Stimulated activated CD4-positive, alpha-beta T cell treated with anti-CD3 and anti-CD28 coated beads, Interleukin-2, amount 100 ng/mL, for 24 hours (primary cell): ENCODE measurements around the gene PADI1.

ENCODE experiments used
- DNase-seq, 2 donors: peaks; one replicate each; pipeline ENCODE4 v3.0.0-alpha.2; 2020

Gene PADI1

DNA sequence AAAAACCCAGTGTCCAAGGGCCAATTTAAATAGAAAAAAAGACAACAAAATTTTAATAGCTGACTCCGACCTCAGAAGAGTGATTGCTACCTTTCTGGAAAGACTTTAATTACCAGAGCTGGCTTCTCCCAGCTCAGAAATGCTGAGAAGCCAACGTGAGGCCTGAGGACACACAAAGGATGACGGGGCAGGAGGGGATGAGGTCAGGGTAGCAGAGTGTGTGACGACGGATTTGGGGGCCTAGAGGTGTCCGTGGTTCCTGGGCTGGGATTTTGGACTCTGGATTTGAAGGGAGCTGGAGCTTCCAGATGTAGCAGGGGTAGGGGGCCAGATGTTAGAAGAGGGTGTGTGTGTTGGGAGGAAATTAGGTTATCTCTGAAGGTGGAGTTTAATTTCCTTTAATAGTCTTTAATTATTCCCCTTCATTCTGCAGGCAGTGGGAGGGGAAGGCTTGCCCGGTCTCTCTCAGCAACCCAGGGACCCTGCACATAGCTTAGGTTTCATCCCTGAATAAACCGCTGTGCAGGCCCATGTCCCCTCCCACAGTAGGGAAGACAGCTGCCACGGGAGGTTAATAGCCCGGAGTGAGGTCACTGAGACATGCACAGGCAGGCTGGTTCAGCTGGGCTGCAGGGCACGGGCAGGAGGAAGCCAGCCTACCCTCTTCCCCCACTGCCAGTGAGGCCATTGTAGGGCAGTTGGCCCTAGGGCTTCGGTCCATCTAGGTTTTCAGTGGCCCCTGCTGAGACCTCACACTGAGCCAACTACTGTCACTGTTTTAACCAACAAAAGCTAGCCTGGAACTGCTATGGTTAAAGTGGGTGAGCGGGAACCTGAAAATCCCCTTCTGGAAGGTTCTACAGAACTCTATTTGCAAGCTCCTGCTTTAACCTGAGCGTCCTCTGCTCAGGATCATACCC, 40.2 kb downstream of the PADI1 start:
- no peak for DNase-seq

- no peak for DNase-seq
Measured at GRCh38 chr1:17245816-17246325, 40.9 kb downstream of the PADI1 start.

DNA sequence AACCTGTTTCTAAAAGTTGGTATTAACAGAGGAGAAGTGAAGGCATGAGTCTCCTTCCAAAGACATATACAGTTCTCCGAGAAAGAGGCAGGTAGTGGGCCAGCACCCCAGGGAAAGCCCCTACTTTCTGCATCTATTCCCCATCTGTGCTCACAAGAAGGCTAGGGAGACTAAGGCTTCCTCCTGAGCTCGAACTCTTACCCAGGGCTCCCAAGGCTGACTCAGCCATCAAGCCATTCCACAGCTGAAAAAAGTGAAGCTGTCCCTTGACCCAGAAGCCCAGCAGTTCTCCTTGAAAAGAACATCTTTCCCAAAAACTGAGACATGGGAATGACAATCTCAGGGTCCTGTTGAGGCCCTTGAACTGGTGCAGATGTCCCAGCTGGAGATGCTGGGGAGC, 42.0 kb downstream of the PADI1 start:
- no peak for DNase-seq

- DNase-seq: no peak
Measured at GRCh38 chr1:17248781-17249180, 43.9 kb downstream of the PADI1 start, which contains the start of gene PADI3. Gene PADI3 (plus strand): TSS chr1:17249098. CDS start chr1:17249138, 40 bp downstream.

GRCh38 chr1:17250601-17251000, 45.7 kb downstream of the PADI1 start:
- DNase-seq: no peak

- DNase-seq: no peak
Measured at GRCh38 chr1:17251246-17251645, 46.3 kb downstream of the PADI1 start.

DNA sequence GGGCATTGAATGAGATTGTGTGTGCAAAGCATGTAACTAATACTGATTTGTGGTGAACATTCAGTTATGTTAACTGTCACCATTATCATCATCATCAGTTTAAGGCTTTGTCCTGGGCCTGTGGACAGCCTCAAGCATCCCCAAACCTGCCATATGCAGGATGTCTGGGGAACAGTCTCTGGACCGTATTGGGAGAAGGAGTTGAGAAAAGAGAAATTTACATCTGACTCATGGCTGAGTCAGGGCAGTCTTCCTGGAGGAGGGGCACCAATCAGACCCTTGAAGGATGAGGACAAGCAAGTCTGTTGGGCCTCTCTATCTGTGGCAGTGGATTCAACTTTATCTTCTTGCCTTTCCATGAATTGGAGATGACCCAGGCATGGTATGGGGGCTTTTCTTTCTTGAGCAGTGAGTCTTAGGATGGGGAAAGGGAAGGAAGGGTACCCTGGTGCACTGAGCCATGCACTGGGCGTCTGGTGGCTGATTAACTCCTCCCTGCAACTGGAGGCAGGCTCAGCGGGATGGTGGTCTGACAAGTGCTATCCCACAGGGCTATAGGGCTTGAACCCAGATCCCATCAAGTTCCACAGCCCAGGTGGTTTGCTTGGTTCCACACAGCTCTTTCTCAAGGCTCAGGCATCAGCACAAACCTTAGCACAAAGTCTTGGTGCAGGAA, 46.9 kb downstream of the PADI1 start:
- DNase-seq: no peak

DNA sequence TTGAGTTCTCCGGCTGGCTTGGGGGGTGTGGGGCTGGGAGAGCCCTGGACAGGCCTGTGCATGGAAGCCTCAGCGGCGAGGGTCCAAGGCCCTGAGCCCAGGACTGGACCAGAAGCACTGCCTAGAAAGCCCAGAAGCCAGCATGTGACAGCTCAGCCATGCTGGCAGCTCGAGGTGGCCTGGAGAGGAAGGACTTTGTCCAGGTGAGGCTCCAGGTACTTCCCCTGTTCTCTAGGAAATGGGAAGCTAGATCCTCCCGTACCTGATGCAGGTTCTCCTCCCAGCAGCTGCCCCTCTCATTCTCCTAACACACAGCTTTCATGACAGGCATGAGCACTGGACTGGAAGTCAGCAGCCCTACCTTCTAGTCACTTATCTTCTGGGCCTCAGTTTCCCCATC, 50.4 kb downstream of the PADI1 start:
- DNase-seq: no peak

GRCh38 chr1:17258116-17258757, 53.3 kb downstream of the PADI1 start:
- no peak for DNase-seq

- no peak for DNase-seq
Measured at GRCh38 chr1:17258758-17259130, 53.8 kb downstream of the PADI1 start.

DNA sequence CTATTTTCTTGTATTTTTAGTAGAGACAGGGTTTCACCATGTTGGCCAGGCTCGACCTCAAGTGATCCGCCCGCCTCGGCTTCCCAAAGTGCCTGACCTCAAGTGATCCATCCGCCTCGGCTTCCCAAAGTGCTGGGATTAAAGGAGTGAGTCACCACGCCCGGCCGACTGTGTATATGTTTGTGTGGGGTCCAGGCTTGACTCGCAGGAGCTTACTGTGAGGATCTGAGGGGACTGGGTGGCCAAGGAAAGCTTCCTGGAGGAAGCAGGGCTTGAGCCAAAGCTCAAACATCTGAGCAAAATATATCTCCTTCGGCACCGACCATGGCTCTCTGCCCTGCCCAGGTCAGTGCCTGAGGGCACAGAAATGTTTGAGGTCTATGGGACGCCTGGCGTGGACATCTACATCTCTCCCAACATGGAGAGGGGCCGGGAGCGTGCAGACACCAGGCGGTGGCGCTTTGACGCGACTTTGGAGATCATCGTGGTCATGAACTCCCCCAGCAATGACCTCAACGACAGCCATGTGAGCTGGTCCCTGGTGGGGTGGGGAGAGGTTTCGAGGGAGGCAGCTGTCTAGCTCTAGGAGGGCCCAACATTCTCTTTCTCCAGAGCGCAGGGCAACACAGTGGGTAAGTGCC, 54.4 kb downstream of the PADI1 start:
- no peak for DNase-seq

GRCh38 chr1:17260264-17260663, 55.3 kb downstream of the PADI1 start:
- DNase-seq: no peak

GRCh38 chr1:17260738-17261137, 55.8 kb downstream of the PADI1 start:
- no peak for DNase-seq

GRCh38 chr1:17263936-17264335, 59.0 kb downstream of the PADI1 start:
- DNase-seq: no peak

DNA sequence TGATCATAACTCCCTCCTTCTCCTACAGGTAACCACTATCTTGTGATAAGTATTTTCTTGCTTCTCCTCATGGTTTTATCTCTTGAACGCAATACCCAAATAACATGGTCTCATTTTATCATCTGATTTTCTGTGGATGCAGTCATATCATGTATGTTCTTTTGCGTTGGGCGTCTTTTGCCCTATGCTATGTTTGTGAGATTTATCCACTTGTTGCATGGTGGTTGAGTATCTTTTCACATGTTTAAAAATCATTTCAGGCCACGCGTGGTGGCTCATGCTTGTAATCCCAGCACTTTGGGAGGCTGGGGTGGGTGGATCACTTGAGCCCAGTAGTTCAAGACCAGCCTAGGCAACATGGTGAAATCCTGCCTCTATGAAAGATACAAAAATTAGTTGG, 59.5 kb downstream of the PADI1 start:
- no peak for DNase-seq

DNA sequence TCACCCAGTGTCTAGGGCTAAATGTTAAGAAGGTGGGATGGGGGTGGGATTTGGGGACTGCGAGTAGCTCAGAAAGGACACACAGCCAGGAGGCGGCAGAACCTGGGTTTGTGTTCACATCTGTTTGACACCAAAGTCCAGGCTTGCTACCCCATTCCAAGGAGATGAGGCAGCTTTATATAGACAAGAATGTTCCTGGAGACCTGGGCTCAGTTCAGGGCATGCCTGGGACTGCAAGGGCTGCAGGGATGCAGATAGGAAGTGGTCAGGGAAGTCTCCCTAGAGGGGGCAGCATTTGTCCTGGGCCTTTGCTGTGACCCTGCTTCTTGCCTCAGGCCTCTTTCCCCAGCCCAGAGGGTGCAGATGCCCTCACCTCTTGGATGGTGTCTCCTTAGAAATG, 60.2 kb downstream of the PADI1 start:
- no peak for DNase-seq

GRCh38 chr1:17265950-17266349, 61.0 kb downstream of the PADI1 start:
- DNase-seq: no peak

DNA sequence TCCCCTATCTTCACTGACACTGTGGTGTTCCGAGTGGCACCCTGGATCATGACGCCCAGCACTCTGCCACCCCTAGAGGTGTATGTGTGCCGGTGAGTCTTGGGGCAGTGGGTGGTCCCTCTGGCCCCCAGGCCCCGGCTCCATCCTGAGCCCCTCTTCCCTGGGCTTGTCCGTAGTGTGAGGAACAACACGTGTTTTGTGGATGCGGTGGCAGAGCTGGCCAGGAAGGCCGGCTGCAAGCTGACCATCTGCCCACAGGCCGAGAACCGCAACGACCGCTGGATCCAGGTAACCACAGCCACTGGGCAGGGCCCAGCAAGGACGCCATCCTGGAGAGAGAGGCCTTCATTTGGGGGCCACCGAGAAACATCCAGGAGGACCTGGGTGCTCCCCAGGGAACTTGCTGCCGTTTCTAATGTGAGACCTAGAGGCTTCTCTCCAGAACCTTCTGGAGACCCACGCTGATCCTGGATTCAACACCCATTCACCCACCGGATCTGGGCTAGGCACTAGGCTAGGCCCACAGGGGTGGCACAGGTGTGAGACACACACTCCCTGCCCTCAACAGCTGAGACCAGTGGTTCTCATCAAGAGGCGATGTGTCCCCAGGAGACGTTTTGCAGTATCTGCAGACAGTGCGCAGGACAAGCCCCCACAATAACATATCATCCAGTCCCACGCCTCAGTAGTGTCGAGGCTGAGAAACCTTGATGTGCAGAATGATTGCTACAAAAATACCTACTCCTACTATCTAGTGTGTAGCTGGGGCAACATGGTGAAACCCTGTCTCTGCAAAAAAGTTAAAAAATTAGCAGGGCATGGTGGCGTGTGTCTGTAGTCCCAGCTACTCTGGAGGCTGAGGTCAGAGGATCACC, 66.2 kb downstream of the PADI1 start:
- no peak for DNase-seq

- DNase-seq: no peak
Measured at GRCh38 chr1:17272066-17272465, 67.1 kb downstream of the PADI1 start.

DNA sequence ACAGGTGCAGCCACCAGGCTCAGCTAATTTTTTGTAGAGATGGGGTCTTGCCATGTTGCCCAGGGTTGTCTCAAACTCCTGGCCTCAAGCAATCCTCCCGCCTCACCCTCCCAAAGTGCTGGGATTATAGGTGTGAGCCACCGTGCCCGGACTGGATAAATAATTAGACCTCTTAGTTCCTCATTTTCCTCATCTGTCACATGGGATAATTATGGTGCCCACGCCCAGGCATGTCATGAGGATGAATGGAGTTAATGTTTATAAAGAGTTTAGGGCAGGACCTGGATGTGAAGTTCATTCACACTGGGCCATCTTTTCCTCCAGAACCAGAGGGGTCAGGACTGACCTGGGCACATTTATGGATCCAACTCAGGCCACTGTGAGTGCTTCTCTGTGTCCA, 67.7 kb downstream of the PADI1 start:
- DNase-seq: no peak

DNA sequence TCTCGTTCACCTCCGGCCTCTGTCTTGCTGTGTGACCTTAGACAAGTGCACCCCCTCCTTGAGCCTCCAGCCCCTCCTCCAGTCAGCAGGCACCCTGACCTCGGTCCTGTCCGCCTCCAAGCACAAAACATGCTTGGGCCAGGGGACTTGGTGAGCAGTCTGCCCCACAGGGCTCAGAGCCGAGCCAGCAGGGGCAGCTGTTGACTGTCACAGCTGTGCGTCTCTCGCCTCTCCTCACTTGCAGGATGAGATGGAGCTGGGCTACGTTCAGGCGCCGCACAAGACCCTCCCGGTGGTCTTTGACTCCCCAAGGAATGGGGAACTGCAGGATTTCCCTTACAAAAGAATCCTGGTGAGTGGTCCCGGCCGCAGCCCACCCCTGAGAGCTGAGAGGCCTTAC, 68.2 kb downstream of the PADI1 start:
- no peak for DNase-seq
